Measurements from ENCODE around the gene RHEX. TPM values are rescaled to one million over a fixed set of nuclear protein-coding genes. Genes with fewer than 3 reads are reported as not detected.
"Not testable (repeated sequence)": the region's sequence is repeated elsewhere in the genome, so short reads cannot be mapped to it uniquely, and the experiment has no call there.

RHEX gene
- total RNA-seq, 1 donor from 2014 or later: 0.41 TPM

GRCh38 chr1:206029484-206029883 lies 23.5 kb upstream of the RHEX start:
- FAIRE-seq (no peak), DNase-seq (ENCODE audit: low spot score in 2 of 2) (no peak)

GRCh38 chr1:206030191-206030590 lies 22.8 kb upstream of the RHEX start:
- DNase-seq (ENCODE audit: low spot score in 2 of 2) (no peak), FAIRE-seq (no peak)

- DNase-seq (ENCODE audit: low spot score in 2 of 2) (peak in 1 of 2 donors; percentile 38), FAIRE-seq (no peak)
Measured at GRCh38 chr1:206030714-206031113, 22.3 kb upstream of the RHEX start.

GRCh38 chr1:206032380-206033140 lies 20.4 kb upstream of the RHEX start:
- no peak for FAIRE-seq
- DNase-seq (ENCODE audit: low spot score in 2 of 2): no peak

- DNase-seq (ENCODE audit: low spot score in 2 of 2) (no peak), FAIRE-seq (no peak)
Measured at GRCh38 chr1:206035027-206035426, 17.9 kb upstream of the RHEX start.

- DNase-seq (ENCODE audit: low spot score in 2 of 2) (no peak), FAIRE-seq (no peak)
Measured at GRCh38 chr1:206036663-206037455, 16.1 kb upstream of the RHEX start.

GRCh38 chr1:206037581-206037980 lies 15.4 kb upstream of the RHEX start:
- DNase-seq (ENCODE audit: low spot score in 2 of 2) (no peak), FAIRE-seq (no peak)

- no peak for FAIRE-seq
Measured at GRCh38 chr1:206039046-206039973, 13.7 kb upstream of the RHEX start.

GRCh38 chr1:206040328-206040727 lies 12.6 kb upstream of the RHEX start:
- DNase-seq (ENCODE audit: low spot score in 2 of 2) (no peak), FAIRE-seq (no peak)

More at GRCh38 chr1:206039046-206039973, 13.7 kb upstream of the RHEX start:
- no peak for DNase-seq (ENCODE audit: low spot score in 2 of 2)

- DNase-seq (ENCODE audit: low spot score in 2 of 2): no peak
Measured at GRCh38 chr1:206041640-206042039, 11.3 kb upstream of the RHEX start.

GRCh38 chr1:206047271-206047670 lies 5.7 kb upstream of the RHEX start:
- FAIRE-seq: no peak
- DNase-seq (ENCODE audit: low spot score in 2 of 2): no peak

More at GRCh38 chr1:206041640-206042039, 11.3 kb upstream of the RHEX start:
- FAIRE-seq: no peak

GRCh38 chr1:206048582-206048981 lies 4.4 kb upstream of the RHEX start:
- FAIRE-seq (no peak), DNase-seq (ENCODE audit: low spot score in 2 of 2) (no peak)

- no peak for FAIRE-seq
Measured at GRCh38 chr1:206049293-206049692, 3.7 kb upstream of the RHEX start.

GRCh38 chr1:206049919-206050600 lies 2.9 kb upstream of the RHEX start:
- DNase-seq (ENCODE audit: low spot score in 2 of 2) (no peak), FAIRE-seq (no peak)

More at GRCh38 chr1:206049293-206049692, 3.7 kb upstream of the RHEX start:
- DNase-seq (ENCODE audit: low spot score in 2 of 2): no peak

GRCh38 chr1:206050655-206051235 lies 2.2 kb upstream of the RHEX start:
- FAIRE-seq (no peak), DNase-seq (ENCODE audit: low spot score in 2 of 2) (no peak)

GRCh38 chr1:206052231-206052865 lies 625 bp upstream of the RHEX start:
- FAIRE-seq: not testable (repeated sequence)

GRCh38 chr1:206053616-206054015 lies 643 bp downstream of the RHEX start:
- not testable (repeated sequence) for DNase-seq (ENCODE audit: low spot score in 2 of 2); FAIRE-seq

More at GRCh38 chr1:206052231-206052865, 625 bp upstream of the RHEX start:
- DNase-seq (ENCODE audit: low spot score in 2 of 2): not testable (repeated sequence)

- DNase-seq (ENCODE audit: low spot score in 2 of 2); FAIRE-seq: not testable (repeated sequence)
Measured at GRCh38 chr1:206055069-206055625, 2.2 kb downstream of the RHEX start.

Data from frontal cortex (tissue), 4 donors.